Cardiac muscle cell (in vitro differentiated cells and primary cell): Measurements from ENCODE around the gene LCN2. TPM values are rescaled to one million over a fixed set of nuclear protein-coding genes. Genes with fewer than 3 reads are reported as not detected.

Experiments used
- DNase-seq, 2 donors: peaks; one replicate each; pipeline versions ENCODE4 v3.0.0 to v3.0.0-alpha.2; 2010 to 2017; ENCODE audit warnings: low read depth in 1 of 2, low spot score in 1 of 2
- H3K27ac ChIP-seq: fragments of 200-600 bp; sonication (generic); 2 replicates; pipeline ENCODE4 v1.5.1; 2016
- H3K27me3 ChIP-seq: fragments of 200-600 bp; sonication (generic); 2 replicates; pipeline ENCODE4 v1.6.0; 2016; ENCODE audit warnings: control low read depth
- H3K36me3 ChIP-seq: fragments of 200-600 bp; sonication (generic); 2 replicates; pipeline ENCODE4 v1.5.1; 2016; ENCODE audit warnings: control low read depth
- H3K4me1 ChIP-seq: fragments of 200-600 bp; sonication (generic); 2 replicates; pipeline ENCODE4 v1.8.1; 2017; ENCODE audit warnings: low read depth, mild to moderate bottlenecking, mixed run types
- H3K4me3 ChIP-seq: fragments of 200-600 bp; sonication (generic); 2 replicates; pipeline ENCODE4 v1.5.1; 2016; ENCODE audit warnings: mild to moderate bottlenecking
- H3K9me3 ChIP-seq: fragments of 200-600 bp; sonication (generic); 2 replicates; pipeline ENCODE4 v1.5.1; 2017; ENCODE audit warnings: low read depth, mild to moderate bottlenecking, control low read depth
- polyA plus RNA-seq: library from polyadenylated mRNA; unstranded; fragments of >200 nt; fragmentation: Nextera tagmentation; extraction: Ambion mirVana; gene quantifications from 2 replicates; pipeline ENCODE4 v1.2.1, GENCODE V29; 2016
- total RNA-seq: library from RNA; depleted of rRNA; stranded (reverse); fragments of >200 nt; gene quantifications from 2 replicates; pipeline ENCODE4 v1.2.3, GENCODE V29; 2016
- TF ChIP-seq, protein P1 (sequence below): IDR thresholded peaks from 2 replicates; pipeline ENCODE4 v1.5.1; 2012; ENCODE audit warnings: low read depth, mild to moderate bottlenecking, low read length

LCN2 gene
- total and polyA plus RNA-seq, 2 experiments from 2014 or later: not detected

- Histone ChIP-seq H3K27me3 (no peaks in the 10 kb centered on the region), H3K36me3 (peaks cover 7% of the 10 kb centered on the region), H3K9me3 (no peaks in the 10 kb centered on the region), H3K27ac (no peak overlapping the region), H3K4me3 (no peak overlapping the region), H3K4me1 (no peaks in the 10 kb centered on the region)
- TF ChIP-seq, protein P1, sequence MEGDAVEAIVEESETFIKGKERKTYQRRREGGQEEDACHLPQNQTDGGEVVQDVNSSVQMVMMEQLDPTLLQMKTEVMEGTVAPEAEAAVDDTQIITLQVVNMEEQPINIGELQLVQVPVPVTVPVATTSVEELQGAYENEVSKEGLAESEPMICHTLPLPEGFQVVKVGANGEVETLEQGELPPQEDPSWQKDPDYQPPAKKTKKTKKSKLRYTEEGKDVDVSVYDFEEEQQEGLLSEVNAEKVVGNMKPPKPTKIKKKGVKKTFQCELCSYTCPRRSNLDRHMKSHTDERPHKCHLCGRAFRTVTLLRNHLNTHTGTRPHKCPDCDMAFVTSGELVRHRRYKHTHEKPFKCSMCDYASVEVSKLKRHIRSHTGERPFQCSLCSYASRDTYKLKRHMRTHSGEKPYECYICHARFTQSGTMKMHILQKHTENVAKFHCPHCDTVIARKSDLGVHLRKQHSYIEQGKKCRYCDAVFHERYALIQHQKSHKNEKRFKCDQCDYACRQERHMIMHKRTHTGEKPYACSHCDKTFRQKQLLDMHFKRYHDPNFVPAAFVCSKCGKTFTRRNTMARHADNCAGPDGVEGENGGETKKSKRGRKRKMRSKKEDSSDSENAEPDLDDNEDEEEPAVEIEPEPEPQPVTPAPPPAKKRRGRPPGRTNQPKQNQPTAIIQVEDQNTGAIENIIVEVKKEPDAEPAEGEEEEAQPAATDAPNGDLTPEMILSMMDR: peak; percentile 100
- DNase-seq: peak; percentile 91 to 92
Observed at GRCh38 chr9:128117613-128118471, 31.4 kb upstream of the LCN2 start.

DNA sequence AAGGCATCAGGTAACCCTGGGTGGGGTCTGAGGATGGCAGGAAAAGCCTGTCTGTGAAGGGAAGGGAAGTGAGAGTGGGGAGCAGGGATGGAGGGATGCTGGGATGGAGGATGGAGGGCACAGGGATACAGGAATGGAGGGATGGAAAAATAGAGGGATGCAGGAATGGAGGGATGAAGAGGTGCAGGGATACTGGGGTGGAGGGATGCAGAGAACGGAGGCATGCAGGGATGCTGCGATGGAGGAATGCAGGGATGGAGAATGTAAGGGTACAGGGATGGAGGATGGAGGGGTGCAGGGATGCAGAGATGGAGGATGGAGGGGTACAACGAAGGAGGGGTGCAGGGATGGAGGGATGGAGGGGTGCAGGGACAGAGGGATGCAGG lies 30.8 kb upstream of the LCN2 start:
- TF ChIP-seq, protein P1: no peak
- Histone ChIP-seq H3K27ac (no peak overlapping the region), H3K4me3 (no peak overlapping the region), H3K4me1 (no peaks in the 10 kb centered on the region), H3K27me3 (no peaks in the 10 kb centered on the region), H3K9me3 (no peaks in the 10 kb centered on the region), H3K36me3 (peaks cover 10% of the 10 kb centered on the region)
- DNase-seq: no peak

- Histone ChIP-seq H3K27ac (no peak overlapping the region), H3K36me3 (peaks cover 14% of the 10 kb centered on the region), H3K9me3 (no peaks in the 10 kb centered on the region), H3K4me1 (no peaks in the 10 kb centered on the region), H3K4me3 (no peak overlapping the region), H3K27me3 (no peaks in the 10 kb centered on the region)
- TF ChIP-seq, protein P1: no peak
- no peak for DNase-seq
Observed at GRCh38 chr9:128118971-128119665, 30.1 kb upstream of the LCN2 start.

DNA sequence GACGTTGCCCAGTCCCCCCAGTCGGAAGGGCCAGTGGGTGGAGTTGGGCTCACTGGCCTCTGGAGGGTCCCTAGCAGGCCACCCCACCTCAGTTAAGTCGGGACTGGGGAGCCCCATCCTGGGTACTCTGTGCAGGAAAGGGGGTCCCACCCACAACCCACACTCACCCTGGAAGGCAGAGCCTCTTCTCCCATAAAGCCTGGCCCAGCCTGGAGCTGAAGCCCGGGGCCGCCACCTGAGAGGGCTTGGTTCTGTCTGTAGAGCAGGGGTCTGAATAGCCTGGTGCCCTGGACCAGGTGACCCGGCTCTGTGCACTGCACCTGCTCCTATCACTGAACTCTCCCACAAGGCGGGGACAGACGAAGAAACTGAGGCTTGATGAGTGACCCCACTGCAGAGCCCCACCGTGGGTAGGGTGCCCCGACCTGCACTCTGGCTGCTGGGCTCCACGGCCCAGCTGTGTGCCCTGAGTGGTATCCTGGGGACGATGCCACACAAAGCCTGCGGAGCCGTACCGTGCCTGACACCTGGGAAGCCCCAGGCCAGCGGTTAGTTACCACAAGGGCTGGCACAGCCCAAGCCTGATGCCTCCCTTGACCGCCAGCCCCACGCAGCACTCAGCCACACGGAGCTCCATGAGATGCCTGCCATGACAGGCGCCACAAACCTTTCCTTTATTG lies 29.1 kb upstream of the LCN2 start:
- Histone ChIP-seq H3K4me3 (no peak overlapping the region), H3K4me1 (no peaks in the 10 kb centered on the region), H3K9me3 (no peaks in the 10 kb centered on the region), H3K27me3 (no peaks in the 10 kb centered on the region), H3K27ac (no peak overlapping the region), H3K36me3 (peaks cover 16% of the 10 kb centered on the region)
- TF ChIP-seq, protein P1: no peak
- no peak for DNase-seq

- no peaks in the 10 kb centered on the region for H3K4me1 ChIP-seq
- DNase-seq: no peak
- H3K36me3 ChIP-seq: peaks cover 16% of the 10 kb centered on the region
- H3K4me3 ChIP-seq: no peak overlapping the region
- TF ChIP-seq, protein P1: no peak
- no peaks in the 10 kb centered on the region for H3K27me3 ChIP-seq
- H3K27ac ChIP-seq: no peak overlapping the region
- no peaks in the 10 kb centered on the region for H3K9me3 ChIP-seq
Observed at GRCh38 chr9:128120741-128121465, 28.4 kb upstream of the LCN2 start.
